K562 (cell line): ENCODE results near the gene ATP2A3. TPM values are rescaled to one million over a fixed set of nuclear protein-coding genes. Genes with fewer than 3 reads are reported as not detected.

Source experiments
- ATAC-seq: fragments of 200-7000 bp; cut with Tn5 transposase; 3 replicates; pipeline ENCODE4 v1.9.1; 2020; ENCODE audit warnings: moderate library complexity
- BruUV-seq: library from RNA; stranded (reverse); fragments of 400-500 nt; replicated peaks from 2 replicates; lab custom pipeline; 2021; lab: Mats Ljungman, UMichigan
- CTCF ChIA-PET: fragments of 300-600 bp; formaldehyde crosslinking; extraction: SDS; loops from one replicate; lab custom pipeline; 2021; ENCODE audit warnings: low intra/inter-chr PET ratio; lab: Yijun Ruan, JAX
- POLR2A ChIA-PET: fragments of 300-600, 350-650 bp; sonication (Branson Sonifier 250); formaldehyde crosslinking; extraction: SDS; loops from one replicate; lab custom pipeline; 2021; ENCODE audit warnings: antibody characterized with exemption, inconsistent platforms; lab: Yijun Ruan, JAX
- DNase-seq, 4 experiments: peaks; one replicate each; pipeline versions ENCODE4 v3.0.0 to v3.0.0-alpha.2; 2011 to 2018; ENCODE audit warnings: low spot score in 3 of 4, mixed read lengths in 3 of 4; ENCODE audit errors: extremely low read depth in 1 of 4
- FAIRE-seq: peaks from 2 replicates; lab custom pipeline; 2011; peaks lifted over from hg19 to GRCh38; lab: Jason Lieb, UNC
- H2AFZ ChIP-seq: 2 replicates; pipeline ENCODE4 v1.6.0; 2011; ENCODE audit warnings: low read depth, low read length, control low read depth, inconsistent platforms
- H3K27ac ChIP-seq: fragments of 200-600 bp; 3 replicates; pipeline ENCODE4 v1.8.0; 2011; ENCODE audit warnings: low read depth, mild to moderate bottlenecking, control low read depth, inconsistent platforms, low read length, moderate library complexity, mixed read lengths; ENCODE audit errors: extremely low read depth
- H3K27me3 ChIP-seq, 2 experiments: fragments of 300-600 bp in 1 of 2; 2 replicates in 1 of 2; 3 replicates in 1 of 2; pipeline versions ENCODE4 v1.6.0 to v1.8.0; 2011; ENCODE audit warnings: inconsistent platforms in 2 of 2, low read length in 2 of 2, mild to moderate bottlenecking in 1 of 2, mixed read lengths in 1 of 2, moderate library complexity in 1 of 2; ENCODE audit not compliant: control insufficient read depth in 2 of 2, insufficient read depth in 2 of 2
- H3K36me3 ChIP-seq: fragments of 300-600 bp; 3 replicates; pipeline ENCODE4 v1.8.0; 2011; ENCODE audit warnings: mild to moderate bottlenecking, low read length, inconsistent platforms; ENCODE audit not compliant: control insufficient read depth, insufficient read depth
- H3K4me1 ChIP-seq, 2 experiments: fragments of 200-600 bp in 1 of 2; replicated peaks in 1 of 2; 2 replicates in 1 of 2; 3 replicates in 1 of 2; pipeline versions ENCODE4 v1.5.1 to v1.8.0; 2011; ENCODE audit warnings: inconsistent platforms in 2 of 2, low read length in 2 of 2, mild to moderate bottlenecking in 1 of 2, mixed read lengths in 1 of 2, moderate library complexity in 1 of 2; ENCODE audit not compliant: control insufficient read depth in 2 of 2, insufficient read depth in 2 of 2
- H3K4me2 ChIP-seq: 2 replicates; pipeline ENCODE4 v1.6.1; 2011; ENCODE audit warnings: low read length, control low read depth, inconsistent platforms, mixed read lengths; ENCODE audit not compliant: insufficient read depth
- H3K4me3 ChIP-seq: fragments of 200-600 bp; sonication (generic), shearing (Covaris generic); 2 replicates; pipeline ENCODE4 v1.5.1; 2016; ENCODE audit warnings: control low read depth, inconsistent platforms
- H3K79me2 ChIP-seq: fragments of 200-600 bp; 3 replicates; pipeline ENCODE4 v1.8.0; 2011; ENCODE audit warnings: low read length, inconsistent platforms; ENCODE audit not compliant: control insufficient read depth, insufficient read depth
- H3K9ac ChIP-seq, 2 experiments: 2 replicates each; pipeline versions ENCODE4 v1.6.0 to v1.6.1; 2011; ENCODE audit warnings: low read depth in 2 of 2, low read length in 2 of 2, control low read depth in 1 of 2, inconsistent platforms in 1 of 2, mild to moderate bottlenecking in 1 of 2, mixed read lengths in 1 of 2; ENCODE audit not compliant: insufficient read depth in 1 of 2
- H3K9me1 ChIP-seq: one replicate; pipeline ENCODE4 v1.6.0; 2011; ENCODE audit warnings: inconsistent platforms, mild to moderate bottlenecking, low read length, moderate library complexity; ENCODE audit not compliant: control insufficient read depth, insufficient read depth
- H3K9me3 ChIP-seq: replicated peaks from 2 replicates; pipeline ENCODE4 v1.5.1; 2011; ENCODE audit warnings: low read depth, low read length, inconsistent platforms; ENCODE audit not compliant: control insufficient read depth, insufficient read depth
- H4K20me1 ChIP-seq: replicated peaks from 2 replicates; pipeline ENCODE4 v1.6.1; 2011; ENCODE audit warnings: low read length, inconsistent platforms, mixed read lengths; ENCODE audit not compliant: control insufficient read depth, insufficient read depth
- BCL6 ChIP-seq: fragments of 250-450 bp; sonication (Bioruptor Pico); IDR thresholded peaks from 2 replicates; pipeline ENCODE4 v1.4.0; 2020
- BCOR ChIP-seq: fragments of 450-650 bp; IDR thresholded peaks from 2 replicates; pipeline ENCODE4 v1.6.1; 2016
- KDM1A ChIP-seq, 2 experiments: fragments of 450-650 bp; IDR thresholded peaks; 2 replicates each; pipeline ENCODE4 v1.6.1; 2016; ENCODE audit warnings: mild to moderate bottlenecking in 2 of 2
- LCOR ChIP-seq: sonication (generic); formaldehyde crosslinking; IDR thresholded peaks from 2 replicates; pipeline ENCODE4 v1.8.0; 2022; ENCODE audit warnings: mild to moderate bottlenecking, missing genetic modification reagents
- RBM25 ChIP-seq: fragments of 200-400 bp; formaldehyde crosslinking; IDR thresholded peaks from 2 replicates; pipeline ENCODE4 v1.6.1; 2018; ENCODE audit warnings: low read length, low read depth, moderate library complexity; ENCODE audit not compliant: severe bottlenecking
- SMAD2 ChIP-seq: fragments of 150-350 bp; IDR thresholded peaks from 2 replicates; pipeline ENCODE4 v1.6.1; 2014; ENCODE audit warnings: low read depth, mild to moderate bottlenecking, low read length
- ZNF212 ChIP-seq: fragments of 450-650 bp; formaldehyde crosslinking; IDR thresholded peaks from 2 replicates; pipeline ENCODE4 v1.4.0; 2020; ENCODE audit warnings: mild to moderate bottlenecking
- WGBS: fragments of 100-300 bp; shearing (Covaris generic); methylation state at CpG from one replicate; pipeline ENCODE4 v1.1.6; 2016; ENCODE audit warnings: low coverage, mixed read lengths; ENCODE audit not compliant: insufficient coverage; ENCODE audit errors: missing lambda C conversion rate; 5-methylcytosine and 5-hydroxymethylcytosine counted together
- in situ Hi-C: fragments of 300-500 bp; cut with MboI; formaldehyde crosslinking; loops from 4 replicates; pipeline ENCODE4 v1.15.0; 2018; ENCODE audit warnings: inconsistent platforms, mixed read lengths
- intact Hi-C: fragments of 100-400 bp; cut with micrococcal nuclease; formaldehyde crosslinking; loops from 2 replicates; pipeline ENCODE4 v1.14.2; 2022
- polyA plus RNA-seq, 8 experiments: library from polyadenylated mRNA; depleted of rRNA in 4 of 8; stranded (reverse) in 5 of 8; unstranded in 3 of 8; fragments of >200 nt; fragmentation: Nextera tagmentation in 2 of 8; fragmentation: Illumina TruSeq in 1 of 8; extraction: Ambion mirVana in 2 of 8; extraction: Trizol in 1 of 8; gene quantifications; 2 replicates each; pipeline versions ENCODE4 v1.2.1 to v1.2.3, GENCODE V29; 2011 to 2014; ENCODE audit warnings: inconsistent platforms in 1 of 8, missing spikeins in 1 of 8
- total RNA-seq, 7 experiments: library from RNA; depleted of rRNA in 6 of 7; stranded (reverse); fragments of >200 nt in 6 of 7; fragmentation: Illumina TruSeq in 2 of 7; extraction: Trizol in 2 of 7; gene quantifications; 2 replicates each; pipeline versions ENCODE4 v1.2.1 to v1.2.3, GENCODE V29; 2011 to 2021; ENCODE audit warnings: low replicate concordance in 1 of 7

Gene ATP2A3
- total and polyA plus RNA-seq, 9 of the 15 experiments (the other 6 are each of a cell fraction or from before 2014, with no cell fraction given): 0.65 to 103 (median 31.3) TPM

- TF ChIP-seq BCL6 (CRISPR knock-in tag) (no peak), ZNF212 (CRISPR knock-in tag) (no peak), SMAD2 (no peak)
Measured at GRCh38 chr17:3979290-3979611, 15.0 kb upstream of the ATP2A3 start (continued).

GRCh38 chr17:3978421-3979289 lies 14.4 kb upstream of the ATP2A3 start:
- Histone ChIP-seq H3K27me3 (no peaks in the 10 kb centered on the region), H3K79me2 (no peaks in the 10 kb centered on the region), H3K4me2 (no peak overlapping the region), H3K4me1 (peaks cover 14 to 38% of the 10 kb centered on the region in 2 experiments), H3K27ac (no peak overlapping the region), H3K9me1 (no peaks in the 10 kb centered on the region), H2AFZ (peak overlapping the region; percentile 76; the same call in 1 of the 2 replicates), H3K9ac (no peak overlapping the region), H3K4me3 (no peak overlapping the region), H4K20me1 (no peaks in the 10 kb centered on the region), H3K36me3 (no peaks in the 10 kb centered on the region), H3K9me3 (peaks cover 7% of the 10 kb centered on the region)
- in situ Hi-C loops (no loop called here), intact Hi-C loops (no loop called here)
- no TSS peak for BruUV-seq
- DNase-seq (no peak), FAIRE-seq (no peak), ATAC-seq (no peak)
- CTCF ChIA-PET: no interaction called here
- WGBS: 87% methylated on average over 5 of the region's 6 CpGs
- peak in 1 of 2 experiments; percentile 24; a peak in 1 of 4 replicates for TF ChIP-seq KDM1A (IDR thresholded peaks at IDR 0.05)
- TF ChIP-seq LCOR (CRISPR knock-in tag): no peak
- TF ChIP-seq RBM25: peak; percentile 84
- peak; percentile 54 for TF ChIP-seq BCOR
- POLR2A ChIA-PET: no interaction called here
